Activated CD4-positive, alpha-beta T cell treated with anti-CD3 and anti-CD28 coated beads, Interleukin-2, amount 10 ng/mL, durations not matched to agents 24 days and 14 days (primary cell): ENCODE results near the gene TMEM132D. TPM values are rescaled to one million over a fixed set of nuclear protein-coding genes. Genes with fewer than 3 reads are reported as not detected.

Source experiments
- DNase-seq: peaks from one replicate; pipeline ENCODE4 v3.0.0; 2022
- H3K27ac Mint-ChIP-seq: one replicate; pipeline ENCODE4 v1.8.0; 2022; ENCODE audit warnings: mild to moderate bottlenecking, mixed read lengths
- H3K27me3 Mint-ChIP-seq: one replicate; pipeline ENCODE4 v1.8.0; 2022; ENCODE audit warnings: mixed read lengths
- H3K36me3 Mint-ChIP-seq: one replicate; pipeline ENCODE4 v1.8.0; 2022; ENCODE audit warnings: low read depth, mild to moderate bottlenecking, mixed read lengths
- H3K4me1 Mint-ChIP-seq: one replicate; pipeline ENCODE4 v1.8.0; 2021; ENCODE audit warnings: mixed read lengths
- H3K4me3 Mint-ChIP-seq: one replicate; pipeline ENCODE4 v1.8.0; 2022; ENCODE audit warnings: mild to moderate bottlenecking, moderate library complexity, mixed read lengths
- H3K9me3 Mint-ChIP-seq: one replicate; pipeline ENCODE4 v1.8.0; 2021; ENCODE audit warnings: mixed read lengths
- intact Hi-C: fragments of 100-400 bp; cut with micrococcal nuclease; formaldehyde crosslinking; loops from one replicate; pipeline ENCODE4 v1.15.1; 2023
- total RNA-seq: library from RNA; stranded (reverse); gene quantifications from 2 replicates; pipeline ENCODE4 v1.2.3, GENCODE V29; 2022

The TMEM132D gene
- total RNA-seq, 1 donor from 2014 or later = not detected

- no peaks in the 10 kb centered on the region for H3K36me3 Mint-ChIP-seq
- no peak overlapping the region for H3K4me3 Mint-ChIP-seq
- H3K27ac Mint-ChIP-seq = no peak overlapping the region
- DNase-seq = no peak
- H3K4me1 Mint-ChIP-seq = no peaks in the 10 kb centered on the region
- intact Hi-C loops = no loop called here
- peaks cover 4% of the 10 kb centered on the region for H3K9me3 Mint-ChIP-seq
- H3K27me3 Mint-ChIP-seq = no peaks in the 10 kb centered on the region
Measured at GRCh38 chr12:129579879-129580278, 323.9 kb downstream of the TMEM132D start.

- intact Hi-C loops = no loop called here
- H3K9me3 Mint-ChIP-seq = no peaks in the 10 kb centered on the region
- H3K4me1 Mint-ChIP-seq = no peaks in the 10 kb centered on the region
- no peak for DNase-seq
- H3K27ac Mint-ChIP-seq = no peak overlapping the region
- no peaks in the 10 kb centered on the region for H3K36me3 Mint-ChIP-seq
- H3K27me3 Mint-ChIP-seq = no peaks in the 10 kb centered on the region
- no peak overlapping the region for H3K4me3 Mint-ChIP-seq
Measured at GRCh38 chr12:129571901-129572494, 331.8 kb downstream of the TMEM132D start.

GRCh38 chr12:129570796-129571400, 332.9 kb downstream of the TMEM132D start:
- Mint-ChIP-seq H3K36me3 (no peaks in the 10 kb centered on the region), H3K4me3 (no peak overlapping the region), H3K4me1 (no peaks in the 10 kb centered on the region), H3K27ac (no peak overlapping the region), H3K27me3 (no peaks in the 10 kb centered on the region), H3K9me3 (no peaks in the 10 kb centered on the region)
- intact Hi-C loops = no loop called here
- DNase-seq = no peak

- Mint-ChIP-seq H3K4me3 (no peak overlapping the region), H3K4me1 (peaks cover 2% of the 10 kb centered on the region), H3K27me3 (no peaks in the 10 kb centered on the region), H3K36me3 (no peaks in the 10 kb centered on the region), H3K9me3 (peaks cover 5% of the 10 kb centered on the region), H3K27ac (no peak overlapping the region)
- DNase-seq = no peak
- intact Hi-C loops = no loop called here
Measured at GRCh38 chr12:129566800-129567199, 337.0 kb downstream of the TMEM132D start.

GRCh38 chr12:129564768-129565167, 339.1 kb downstream of the TMEM132D start:
- H3K36me3 Mint-ChIP-seq = no peaks in the 10 kb centered on the region
- no peaks in the 10 kb centered on the region for H3K27me3 Mint-ChIP-seq
- peaks cover 2% of the 10 kb centered on the region for H3K4me1 Mint-ChIP-seq
- H3K9me3 Mint-ChIP-seq = peaks cover 12% of the 10 kb centered on the region
- intact Hi-C loops = no loop called here
- no peak overlapping the region for H3K27ac Mint-ChIP-seq
- DNase-seq = no peak
- no peak overlapping the region for H3K4me3 Mint-ChIP-seq

- intact Hi-C loops = no loop called here
- Mint-ChIP-seq H3K27ac (no peak overlapping the region), H3K36me3 (no peaks in the 10 kb centered on the region), H3K4me1 (peaks cover 2% of the 10 kb centered on the region), H3K4me3 (no peak overlapping the region), H3K27me3 (no peaks in the 10 kb centered on the region), H3K9me3 (peaks cover 12% of the 10 kb centered on the region)
- DNase-seq = no peak
Measured at GRCh38 chr12:129563266-129563665, 340.6 kb downstream of the TMEM132D start.

- Mint-ChIP-seq H3K27ac (no peak overlapping the region), H3K9me3 (peaks cover 12% of the 10 kb centered on the region), H3K36me3 (no peaks in the 10 kb centered on the region), H3K4me3 (no peak overlapping the region), H3K4me1 (peaks cover 2% of the 10 kb centered on the region), H3K27me3 (no peaks in the 10 kb centered on the region)
- intact Hi-C loops = no loop called here
- DNase-seq = no peak
Measured at GRCh38 chr12:129561304-129561703, 342.5 kb downstream of the TMEM132D start.

GRCh38 chr12:129559776-129560175, 344.0 kb downstream of the TMEM132D start:
- no peak overlapping the region for H3K27ac Mint-ChIP-seq
- H3K4me3 Mint-ChIP-seq = no peak overlapping the region
- no peaks in the 10 kb centered on the region for H3K36me3 Mint-ChIP-seq
- intact Hi-C loops = no loop called here
- H3K9me3 Mint-ChIP-seq = peaks cover 12% of the 10 kb centered on the region
- H3K27me3 Mint-ChIP-seq = no peaks in the 10 kb centered on the region
- no peak for DNase-seq
- no peaks in the 10 kb centered on the region for H3K4me1 Mint-ChIP-seq

- H3K4me3 Mint-ChIP-seq = no peak overlapping the region
- intact Hi-C loops = no loop called here
- H3K36me3 Mint-ChIP-seq = no peaks in the 10 kb centered on the region
- no peak for DNase-seq
- H3K27me3 Mint-ChIP-seq = no peaks in the 10 kb centered on the region
- H3K9me3 Mint-ChIP-seq = peaks cover 14% of the 10 kb centered on the region
- H3K4me1 Mint-ChIP-seq = no peaks in the 10 kb centered on the region
- H3K27ac Mint-ChIP-seq = no peak overlapping the region
Measured at GRCh38 chr12:129558036-129558435, 345.8 kb downstream of the TMEM132D start.

GRCh38 chr12:129556082-129556481, 347.7 kb downstream of the TMEM132D start:
- no peak overlapping the region for H3K4me3 Mint-ChIP-seq
- intact Hi-C loops = no loop called here

GRCh38 chr12:129552996-129553750, 350.7 kb downstream of the TMEM132D start:
- no peak for DNase-seq
- intact Hi-C loops = no loop called here
- Mint-ChIP-seq H3K36me3 (no peaks in the 10 kb centered on the region), H3K9me3 (peaks cover 12% of the 10 kb centered on the region), H3K4me1 (no peaks in the 10 kb centered on the region), H3K27me3 (no peaks in the 10 kb centered on the region), H3K4me3 (no peak overlapping the region), H3K27ac (no peak overlapping the region)

More at GRCh38 chr12:129556082-129556481, 347.7 kb downstream of the TMEM132D start:
- no peak for DNase-seq
- no peak overlapping the region for H3K27ac Mint-ChIP-seq
- no peaks in the 10 kb centered on the region for H3K4me1 Mint-ChIP-seq
- H3K36me3 Mint-ChIP-seq = no peaks in the 10 kb centered on the region
- H3K27me3 Mint-ChIP-seq = no peaks in the 10 kb centered on the region
- peaks cover 12% of the 10 kb centered on the region for H3K9me3 Mint-ChIP-seq

- Mint-ChIP-seq H3K4me3 (no peak overlapping the region), H3K27me3 (no peaks in the 10 kb centered on the region), H3K36me3 (no peaks in the 10 kb centered on the region), H3K4me1 (no peaks in the 10 kb centered on the region), H3K27ac (no peak overlapping the region), H3K9me3 (peaks cover 17% of the 10 kb centered on the region)
- intact Hi-C loops = no loop called here
- no peak for DNase-seq
Measured at GRCh38 chr12:129551441-129551840, 352.4 kb downstream of the TMEM132D start.

GRCh38 chr12:129550353-129550752, 353.5 kb downstream of the TMEM132D start:
- intact Hi-C loops = no loop called here
- Mint-ChIP-seq H3K36me3 (no peaks in the 10 kb centered on the region), H3K27ac (no peak overlapping the region), H3K9me3 (peaks cover 17% of the 10 kb centered on the region), H3K27me3 (no peaks in the 10 kb centered on the region), H3K4me1 (no peaks in the 10 kb centered on the region), H3K4me3 (no peak overlapping the region)
- DNase-seq = no peak

GRCh38 chr12:129549656-129550055, 354.2 kb downstream of the TMEM132D start:
- intact Hi-C loops = no loop called here
- Mint-ChIP-seq H3K9me3 (peaks cover 17% of the 10 kb centered on the region), H3K4me3 (no peak overlapping the region), H3K4me1 (no peaks in the 10 kb centered on the region), H3K36me3 (no peaks in the 10 kb centered on the region), H3K27ac (no peak overlapping the region), H3K27me3 (no peaks in the 10 kb centered on the region)
- DNase-seq = no peak
